HEK293 (cell line): ENCODE data around the gene XG.

Experiments used
- CTCF ChIA-PET: fragments of 350-600 bp; formaldehyde crosslinking; extraction: SDS; loops from one replicate; lab custom pipeline; 2021; ENCODE audit warnings: antibody characterized with exemption; lab: Yijun Ruan, JAX
- POLR2A ChIA-PET: fragments of 300-600 bp; formaldehyde crosslinking; extraction: SDS; loops from one replicate; lab custom pipeline; 2020; ENCODE audit warnings: antibody characterized with exemption, inconsistent platforms; lab: Yijun Ruan, JAX
- H3K27ac ChIP-seq: fragments of 200-500 bp; sonication (Bioruptor generic); 2 replicates; pipeline ENCODE4 v1.5.1; 2014; ENCODE audit warnings: low read depth, low read length, control low read depth, inconsistent platforms; ENCODE audit errors: extremely low read depth
- H3K36me3 ChIP-seq, 2 experiments: fragments of 200-500 bp in 1 of 2; sonication (Bioruptor generic) in 1 of 2; 1 replicate in 1 of 2; 2 replicates in 1 of 2; pipeline ENCODE4 v1.5.1; 2014 to 2017; ENCODE audit warnings: inconsistent platforms in 2 of 2, low read length in 2 of 2; ENCODE audit not compliant: control insufficient read depth in 2 of 2, insufficient read depth in 1 of 2
- H3K4me1 ChIP-seq: fragments of 200-500 bp; sonication (Bioruptor generic); 2 replicates; pipeline ENCODE4 v1.5.1; 2014; ENCODE audit warnings: mild to moderate bottlenecking, low read length, inconsistent platforms; ENCODE audit not compliant: control insufficient read depth, insufficient read depth
- H3K4me3 ChIP-seq: 2 replicates; pipeline ENCODE4 v1.5.1; 2011; ENCODE audit warnings: low read depth, mild to moderate bottlenecking, control low read depth, low read length, moderate library complexity
- H3K9me3 ChIP-seq: fragments of 200-500 bp; sonication (Bioruptor generic); 2 replicates; pipeline ENCODE4 v1.5.1; 2014; ENCODE audit warnings: low read depth, low read length, inconsistent platforms; ENCODE audit not compliant: control insufficient read depth, insufficient read depth
- CTCF ChIP-seq: fragments of 450-650 bp; formaldehyde crosslinking; IDR thresholded peaks from 2 replicates; pipeline ENCODE4 v1.5.1; 2016; ENCODE audit warnings: missing biosample characterization, missing genetic modification characterization
- GLI4 ChIP-seq: fragments of 450-650 bp; formaldehyde crosslinking; IDR thresholded peaks from 2 replicates; pipeline ENCODE4 v1.5.1; 2016; ENCODE audit warnings: missing biosample characterization, missing genetic modification characterization
- KLF1 ChIP-seq: fragments of 450-650 bp; formaldehyde crosslinking; IDR thresholded peaks from 2 replicates; pipeline ENCODE4 v1.5.1; 2016; ENCODE audit warnings: missing biosample characterization, missing genetic modification characterization
- SCRT1 ChIP-seq: fragments of 450-650 bp; formaldehyde crosslinking; IDR thresholded peaks from 2 replicates; pipeline ENCODE4 v1.5.1; 2016; ENCODE audit warnings: missing biosample characterization, missing genetic modification characterization, borderline replicate concordance
- SETDB1 ChIP-seq: IDR thresholded peaks from one replicate; pipeline ENCODE4 v1.6.1; 2017; ENCODE audit warnings: mild to moderate bottlenecking, low read length, moderate library complexity, mixed read lengths; ENCODE audit not compliant: insufficient read length
- SP2 ChIP-seq: fragments of 450-650 bp; formaldehyde crosslinking; IDR thresholded peaks from 2 replicates; pipeline ENCODE4 v1.5.1; 2016; ENCODE audit warnings: missing biosample characterization, missing genetic modification characterization
- TCF7L2 ChIP-seq: IDR thresholded peaks from 2 replicates; pipeline ENCODE4 v1.6.1; 2011; ENCODE audit warnings: low read depth, mild to moderate bottlenecking, inconsistent platforms, low read length, moderate library complexity, borderline replicate concordance
- ZBTB44 ChIP-seq: fragments of 450-650 bp; IDR thresholded peaks from 2 replicates; pipeline ENCODE4 v1.5.1; 2018; ENCODE audit warnings: missing biosample characterization, mild to moderate bottlenecking, missing genetic modification characterization
- ZBTB48 ChIP-seq: fragments of 450-650 bp; formaldehyde crosslinking; IDR thresholded peaks from 2 replicates; pipeline ENCODE4 v1.5.1; 2016; ENCODE audit warnings: missing biosample characterization, missing genetic modification characterization
- ZNF114 ChIP-seq: fragments of 450-650 bp; formaldehyde crosslinking; IDR thresholded peaks from 2 replicates; pipeline ENCODE4 v1.5.0; 2017; ENCODE audit warnings: missing biosample characterization, missing genetic modification characterization
- ZNF211 ChIP-seq: fragments of 450-650 bp; formaldehyde crosslinking; IDR thresholded peaks from 2 replicates; pipeline ENCODE4 v1.5.1; 2016; ENCODE audit warnings: low read depth, missing biosample characterization, missing genetic modification characterization
- ZNF362 ChIP-seq: fragments of 450-650 bp; formaldehyde crosslinking; IDR thresholded peaks from 2 replicates; pipeline ENCODE4 v1.5.1; 2016; ENCODE audit warnings: missing biosample characterization, missing genetic modification characterization
- ZNF366 ChIP-seq: fragments of 450-650 bp; formaldehyde crosslinking; conservative IDR thresholded peaks from 2 replicates; pipeline ENCODE4 v1.5.1; 2016; ENCODE audit warnings: missing biosample characterization, missing genetic modification characterization
- ZNF37A ChIP-seq: fragments of 450-650 bp; IDR thresholded peaks from 2 replicates; pipeline ENCODE4 v1.5.1; 2018; ENCODE audit warnings: missing biosample characterization, missing genetic modification characterization
- ZNF433 ChIP-seq: fragments of 450-650 bp; formaldehyde crosslinking; IDR thresholded peaks from 2 replicates; pipeline ENCODE4 v1.5.1; 2016; ENCODE audit warnings: missing biosample characterization, missing genetic modification characterization, low read depth
- ZNF473 ChIP-seq: fragments of 450-650 bp; formaldehyde crosslinking; IDR thresholded peaks from 2 replicates; pipeline ENCODE4 v1.5.1; 2017; ENCODE audit warnings: missing biosample characterization, missing genetic modification characterization
- ZNF48 ChIP-seq: fragments of 450-650 bp; formaldehyde crosslinking; IDR thresholded peaks from 2 replicates; pipeline ENCODE4 v1.5.1; 2016; ENCODE audit warnings: missing biosample characterization, missing genetic modification characterization
- ZNF510 ChIP-seq: fragments of 450-650 bp; formaldehyde crosslinking; IDR thresholded peaks from 2 replicates; pipeline ENCODE4 v1.5.1; 2018; ENCODE audit warnings: mild to moderate bottlenecking, missing genetic modification characterization, missing biosample characterization; ENCODE audit not compliant: insufficient replicate concordance
- ZNF521 ChIP-seq: fragments of 450-650 bp; formaldehyde crosslinking; IDR thresholded peaks from 2 replicates; pipeline ENCODE4 v1.5.1; 2017; ENCODE audit warnings: missing biosample characterization, mild to moderate bottlenecking, missing genetic modification characterization
- ZNF571 ChIP-seq: fragments of 450-650 bp; formaldehyde crosslinking; IDR thresholded peaks from 2 replicates; pipeline ENCODE4 v1.5.0; 2017; ENCODE audit warnings: missing biosample characterization, missing genetic modification characterization
- ZNF654 ChIP-seq: fragments of 450-650 bp; formaldehyde crosslinking; IDR thresholded peaks from 2 replicates; pipeline ENCODE4 v1.5.1; 2016; ENCODE audit warnings: low read depth, missing biosample characterization, missing genetic modification characterization
- ZNF830 ChIP-seq: fragments of 450-650 bp; IDR thresholded peaks from 2 replicates; pipeline ENCODE4 v1.5.0; 2018; ENCODE audit warnings: missing biosample characterization, missing genetic modification characterization, low read depth, mild to moderate bottlenecking, moderate library complexity
- ZSCAN30 ChIP-seq: fragments of 450-650 bp; IDR thresholded peaks from 2 replicates; pipeline ENCODE4 v1.5.1; 2018; ENCODE audit warnings: missing biosample characterization, mild to moderate bottlenecking, missing genetic modification characterization, moderate library complexity
- TF ChIP-seq, protein P1 (sequence below): fragments of 450-650 bp; formaldehyde crosslinking; IDR thresholded peaks from 2 replicates; pipeline ENCODE4; 2016; ENCODE audit warnings: missing biosample characterization, missing genetic modification characterization
- TF ChIP-seq, protein P2 (sequence below): fragments of 450-650 bp; formaldehyde crosslinking; IDR thresholded peaks from 2 replicates; pipeline ENCODE4 v1.5.1; 2016; ENCODE audit warnings: missing biosample characterization, missing genetic modification characterization

XG gene

DNA sequence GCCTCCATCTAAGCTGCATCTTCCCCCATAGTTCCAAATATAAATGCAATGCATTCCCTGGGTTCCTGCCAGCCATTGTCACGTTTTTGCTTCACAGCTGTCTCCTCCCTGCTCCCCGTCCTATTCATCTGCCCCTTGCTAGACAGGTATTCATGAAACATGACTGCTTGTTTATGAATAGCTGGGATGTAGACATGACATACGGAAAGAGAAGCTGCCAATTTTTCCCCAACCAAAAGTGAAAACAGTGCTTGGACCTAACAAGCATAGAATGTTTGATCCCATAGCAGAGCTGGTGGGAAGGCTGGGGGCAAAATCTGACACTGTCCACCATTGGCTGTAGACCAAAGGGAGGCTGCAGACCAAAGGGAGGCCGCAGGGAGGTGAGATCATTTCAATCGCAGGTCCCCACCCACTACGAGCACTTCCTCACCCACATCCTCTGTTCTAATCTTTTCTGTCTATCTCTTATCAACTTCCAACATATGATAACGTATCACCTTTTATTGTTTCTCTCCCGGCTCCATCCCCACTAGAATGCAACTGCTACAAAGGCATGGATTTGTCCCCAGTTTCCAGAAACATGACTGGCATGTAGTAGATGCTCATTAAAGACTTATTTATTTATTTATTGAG lies 68.4 kb downstream of the XG start:
- H3K36me3 ChIP-seq: no peaks in the 10 kb centered on the region
- no peak overlapping the region for H3K4me3 ChIP-seq
- ChIA-PET POLR2A (no interaction called here), CTCF (interaction anchor here (0.8 kb wide), 1 partner anchor 7 kb away, joined by 3 read pairs; no protein-coding TSS in a partner anchor)
- no peaks in the 10 kb centered on the region for H3K4me1 ChIP-seq
- no peaks in the 10 kb centered on the region for H3K9me3 ChIP-seq
- no peak overlapping the region for H3K27ac ChIP-seq
- no peak for TF ChIP-seq SETDB1
- no peak for TF ChIP-seq GLI4 (tag by site-specific recombination)
- TF ChIP-seq ZBTB44: no peak
- no peak for TF ChIP-seq ZNF48
- TF ChIP-seq ZNF37A (tag by site-specific recombination): no peak
- TF ChIP-seq ZSCAN30: no peak
- no peak for TF ChIP-seq ZNF362 (tag by site-specific recombination)
- TF ChIP-seq ZNF510 (tag by site-specific recombination): no peak
- no peak for TF ChIP-seq ZBTB48 (tag by site-specific recombination)
- no peak for TF ChIP-seq ZNF571 (tag by site-specific recombination)
- no peak for TF ChIP-seq ZNF654 (tag by site-specific recombination)
- no peak for TF ChIP-seq CTCF (tag by site-specific recombination)
- TF ChIP-seq SP2 (tag by site-specific recombination): no peak
- no peak for TF ChIP-seq SCRT1 (tag by site-specific recombination)
- no peak for TF ChIP-seq ZNF114
- TF ChIP-seq ZNF366 (tag by site-specific recombination): no peak
- TF ChIP-seq ZNF521 (tag by site-specific recombination): no peak
- TF ChIP-seq ZNF433 (tag by site-specific recombination): no peak
- no peak for TF ChIP-seq TCF7L2

DNA sequence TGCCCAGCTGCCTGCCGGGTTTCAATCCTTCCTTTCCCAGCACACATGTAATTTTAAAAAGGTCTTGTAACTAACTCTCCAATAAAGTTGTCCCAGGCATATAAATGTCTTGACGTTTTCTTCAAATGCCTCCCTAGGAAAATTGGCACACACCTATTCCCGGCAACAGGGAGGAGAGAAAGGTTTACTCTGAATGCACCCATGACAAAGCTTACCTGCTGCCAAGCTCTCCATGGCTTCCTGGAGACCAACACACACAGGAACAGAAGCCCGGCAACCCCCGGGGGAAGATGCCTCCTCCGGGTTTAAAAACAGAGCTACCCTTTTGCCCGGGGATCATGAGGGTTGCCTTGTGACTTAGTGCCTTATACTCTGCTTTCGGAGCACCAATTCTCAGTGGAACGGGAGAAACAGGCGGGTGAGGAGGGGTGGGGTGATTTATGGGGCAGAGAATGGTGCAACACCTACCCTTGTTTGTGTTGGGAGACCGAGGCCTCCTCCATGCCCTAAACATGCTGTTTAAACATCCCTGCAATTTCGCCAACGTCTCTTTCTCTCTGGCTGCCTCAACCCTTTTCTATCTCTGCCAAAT lies 72.1 kb downstream of the XG start:
- Histone ChIP-seq H3K4me3 (no peak overlapping the region), H3K36me3 (no peaks in the 10 kb centered on the region), H3K27ac (no peak overlapping the region), H3K4me1 (no peaks in the 10 kb centered on the region), H3K9me3 (no peaks in the 10 kb centered on the region)
- POLR2A ChIA-PET: no interaction called here
- TF ChIP-seq, protein P1, sequence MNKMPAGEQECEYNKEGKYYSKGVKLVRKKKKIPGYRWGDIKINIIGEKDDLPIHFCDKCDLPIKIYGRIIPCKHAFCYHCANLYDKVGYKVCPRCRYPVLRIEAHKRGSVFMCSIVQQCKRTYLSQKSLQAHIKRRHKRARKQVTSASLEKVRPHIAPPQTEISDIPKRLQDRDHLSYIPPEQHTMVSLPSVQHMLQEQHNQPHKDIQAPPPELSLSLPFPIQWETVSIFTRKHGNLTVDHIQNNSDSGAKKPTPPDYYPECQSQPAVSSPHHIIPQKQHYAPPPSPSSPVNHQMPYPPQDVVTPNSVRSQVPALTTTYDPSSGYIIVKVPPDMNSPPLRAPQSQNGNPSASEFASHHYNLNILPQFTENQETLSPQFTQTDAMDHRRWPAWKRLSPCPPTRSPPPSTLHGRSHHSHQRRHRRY (tag by site-specific recombination): no peak
- TF ChIP-seq, protein P2, sequence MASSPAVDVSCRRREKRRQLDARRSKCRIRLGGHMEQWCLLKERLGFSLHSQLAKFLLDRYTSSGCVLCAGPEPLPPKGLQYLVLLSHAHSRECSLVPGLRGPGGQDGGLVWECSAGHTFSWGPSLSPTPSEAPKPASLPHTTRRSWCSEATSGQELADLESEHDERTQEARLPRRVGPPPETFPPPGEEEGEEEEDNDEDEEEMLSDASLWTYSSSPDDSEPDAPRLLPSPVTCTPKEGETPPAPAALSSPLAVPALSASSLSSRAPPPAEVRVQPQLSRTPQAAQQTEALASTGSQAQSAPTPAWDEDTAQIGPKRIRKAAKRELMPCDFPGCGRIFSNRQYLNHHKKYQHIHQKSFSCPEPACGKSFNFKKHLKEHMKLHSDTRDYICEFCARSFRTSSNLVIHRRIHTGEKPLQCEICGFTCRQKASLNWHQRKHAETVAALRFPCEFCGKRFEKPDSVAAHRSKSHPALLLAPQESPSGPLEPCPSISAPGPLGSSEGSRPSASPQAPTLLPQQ (tag by site-specific recombination): no peak
- TF ChIP-seq ZNF211 (no peak), KLF1 (no peak), SETDB1 (no peak), ZNF473 (no peak), ZNF830 (tag by site-specific recombination) (no peak)
- CTCF ChIA-PET: interaction anchor here (0.5 to 0.6 kb wide), 2 partner anchors 19 to 65 kb away, joined by 3 to 6 read pairs; no protein-coding TSS in a partner anchor
